Left lobe of liver (tissue), 2 donors: ENCODE results near the gene ZNF74. TPM values are rescaled to one million over a fixed set of nuclear protein-coding genes. Genes with fewer than 3 reads are reported as not detected.

Source experiments
- ATAC-seq: fragments of 200-7000 bp; cut with Tn5 transposase; one replicate; pipeline ENCODE4 v1.9.1; 2020; ENCODE audit warnings: mild to moderate bottlenecking, moderate library complexity
- DNase-seq: peaks from one replicate; pipeline ENCODE4 v3.0.0-alpha.2; 2020; ENCODE audit warnings: low spot score
- total RNA-seq: library from RNA; stranded (reverse); gene quantifications from one replicate; pipeline ENCODE4 v1.2.1, GENCODE V29; 2021
- donor health status: DM: no; HTN: no; CAD: no; lungs with moderate emphysema.
- donor health status: DM: no; HTN: yes; CAD: no.

ZNF74 gene
- total RNA-seq, 1 donor from 2014 or later, result 5.7 TPM

DNA sequence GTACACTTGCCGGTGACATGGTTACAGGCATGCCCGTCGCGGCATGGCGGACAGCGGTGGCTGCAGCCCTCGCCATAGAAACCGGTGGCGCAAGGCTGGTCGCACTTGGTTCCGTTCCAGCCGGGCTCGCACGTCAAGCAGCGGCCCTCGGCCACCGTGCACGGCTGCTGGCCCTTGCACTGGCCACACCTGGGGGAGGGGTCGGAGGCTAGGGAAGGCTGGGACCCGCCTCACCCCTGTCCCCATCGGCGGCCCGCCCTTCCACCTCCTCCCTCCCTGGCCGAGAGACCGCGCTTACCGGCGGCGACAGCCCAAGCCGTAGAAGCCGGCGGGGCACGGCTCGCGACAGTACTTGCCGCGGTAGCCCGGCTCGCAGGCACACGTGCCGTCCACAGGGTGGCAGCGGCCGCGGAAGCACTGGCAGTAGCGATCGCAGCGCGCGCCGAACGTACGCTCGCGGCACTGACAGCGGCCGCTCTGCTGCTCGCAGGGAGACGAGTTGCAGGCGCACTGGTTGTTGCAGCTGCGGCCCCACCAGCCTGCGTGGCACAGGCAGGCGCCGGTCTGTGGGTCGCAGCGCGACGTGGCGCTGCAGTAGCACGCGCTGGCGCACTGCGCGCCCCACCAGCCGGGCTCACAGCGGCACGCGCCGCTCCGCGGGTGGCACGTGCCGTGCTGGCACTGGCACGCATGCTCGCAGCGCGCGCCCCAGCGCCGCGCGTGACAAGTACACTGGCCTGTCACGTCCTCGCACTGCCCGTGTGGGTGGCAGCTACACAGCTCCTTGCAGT is 37.0 kb downstream of the ZNF74 start:
- DNase-seq (no peak), ATAC-seq (peak; percentile 85)

DNA sequence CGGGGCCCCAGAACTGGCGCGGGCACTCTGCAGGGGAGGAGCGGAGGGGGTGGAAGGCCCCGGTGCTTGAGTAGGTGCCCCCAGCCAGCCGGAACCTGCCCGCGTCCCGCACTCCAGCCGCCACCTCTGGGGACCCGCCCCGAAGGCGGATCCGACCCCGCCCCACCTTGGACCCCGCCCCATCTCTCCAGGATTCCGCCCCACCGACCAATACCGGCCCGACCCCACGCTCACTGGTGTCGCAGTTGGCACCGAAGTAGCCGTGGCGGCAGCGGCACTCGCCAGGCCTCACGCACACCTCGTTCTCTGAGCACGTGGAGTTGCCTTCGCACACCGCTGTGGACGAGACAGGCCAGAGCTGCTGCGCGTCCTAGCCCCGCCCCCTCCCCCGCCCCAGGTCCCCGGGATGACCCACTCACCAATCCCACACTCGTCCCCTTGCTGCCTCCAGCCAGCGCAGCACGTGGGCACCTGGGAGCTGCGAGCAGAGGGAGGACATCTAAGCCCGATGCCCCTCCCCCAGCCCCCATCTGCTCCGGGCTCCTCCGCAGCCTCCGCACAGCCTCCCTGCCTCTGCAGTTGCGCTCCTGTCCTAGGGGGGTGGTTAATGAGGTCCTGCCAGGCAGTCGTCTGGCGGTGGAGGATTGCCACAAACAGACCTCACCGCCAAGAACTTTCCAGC is 37.7 kb downstream of the ZNF74 start:
- ATAC-seq, result no peak
- DNase-seq, result no peak

DNA sequence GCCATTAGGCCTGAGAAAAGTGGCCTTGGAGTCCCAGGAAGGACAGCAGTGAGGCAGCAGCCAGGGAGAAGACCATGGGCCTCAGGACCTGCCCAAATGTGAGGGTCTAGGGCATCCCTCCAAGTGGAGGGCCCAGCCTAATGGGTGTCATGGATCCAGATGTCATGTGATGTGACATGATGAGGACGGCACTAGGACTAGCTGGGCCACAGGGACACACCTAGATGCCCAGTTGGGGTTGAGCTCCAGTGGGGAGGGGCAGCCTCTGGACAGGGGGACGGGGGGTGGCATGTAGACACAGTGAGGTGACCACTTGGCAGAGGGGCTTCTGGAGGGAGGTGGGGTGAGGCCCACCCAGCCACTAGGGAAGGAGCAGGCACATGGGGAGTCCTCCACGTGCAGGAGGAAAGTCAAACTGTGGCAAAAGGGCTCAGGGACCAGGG is 38.3 kb downstream of the ZNF74 start:
- ATAC-seq (no peak), DNase-seq (no peak)

DNA sequence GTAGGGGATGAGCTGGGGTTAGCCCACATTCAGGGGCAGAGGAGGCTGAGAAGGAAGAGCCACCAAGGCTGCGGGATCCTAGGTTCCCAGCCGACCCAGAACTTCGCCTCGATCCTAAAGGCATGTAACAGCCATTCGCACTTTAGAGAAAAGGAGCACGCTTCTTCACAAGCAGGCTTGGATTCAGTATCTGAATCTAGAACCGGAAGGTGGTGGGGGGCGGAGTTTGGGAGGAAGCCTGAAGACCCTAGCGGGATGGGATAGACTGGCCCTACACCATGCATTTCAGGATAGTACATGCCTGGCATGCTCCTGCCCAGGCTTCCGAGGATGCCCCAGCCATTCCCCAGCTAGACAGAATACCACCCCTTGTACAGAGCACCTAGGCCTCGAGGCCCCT is 39.2 kb downstream of the ZNF74 start:
- no peak for ATAC-seq
- no peak for DNase-seq

DNA sequence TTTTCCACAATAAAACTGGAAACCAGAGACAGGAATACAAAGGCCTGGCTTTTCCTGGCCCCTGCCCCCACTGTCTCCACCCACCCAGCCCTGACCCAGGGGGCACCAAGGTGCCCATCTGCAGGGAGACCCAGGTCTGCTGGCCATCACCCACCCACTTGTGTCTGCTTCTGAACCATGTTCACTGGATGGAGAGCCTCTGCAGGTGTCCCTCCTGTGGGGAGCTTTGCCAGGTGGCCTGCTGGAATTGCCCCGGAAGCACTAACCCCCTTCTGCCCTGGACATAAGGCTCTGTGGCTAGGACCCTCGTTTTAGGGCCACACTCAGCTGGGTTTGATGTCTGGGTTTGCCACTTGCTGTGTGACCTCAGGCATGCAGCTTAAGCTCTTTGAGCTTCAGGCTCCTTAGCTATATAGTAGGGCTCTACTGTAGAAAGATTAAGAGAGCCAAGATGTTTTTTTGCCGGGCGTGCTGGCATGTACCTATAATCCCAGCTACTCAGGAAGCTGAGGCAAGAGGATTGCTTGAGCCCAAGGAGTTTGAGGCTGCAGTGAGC is 39.8 kb downstream of the ZNF74 start:
- DNase-seq (no peak), ATAC-seq (no peak)

DNA sequence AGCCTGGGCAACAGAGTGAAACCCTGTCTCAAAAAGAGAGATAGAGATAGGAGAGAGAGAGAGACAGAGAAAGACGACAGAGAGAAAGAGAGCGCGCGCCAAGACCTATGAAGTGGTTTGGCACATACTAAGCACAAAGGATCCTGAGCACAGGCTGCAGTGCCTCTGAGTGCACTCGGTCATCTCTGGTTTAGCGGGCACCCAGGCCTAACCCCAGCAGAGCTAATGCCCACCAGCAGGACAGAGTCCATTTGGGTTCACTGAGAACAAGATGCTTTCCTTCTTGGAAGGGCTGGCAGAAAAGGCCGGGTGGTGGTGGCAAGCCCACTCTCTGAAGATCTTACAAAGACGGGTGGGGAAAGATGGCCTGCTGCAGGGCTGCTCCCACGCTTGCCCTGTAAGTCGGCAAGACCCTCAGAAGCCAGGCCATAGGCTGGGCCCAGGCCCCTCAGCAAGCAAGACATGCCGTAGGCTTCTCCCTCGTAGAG is 40.4 kb downstream of the ZNF74 start:
- ATAC-seq, result no peak
- no peak for DNase-seq

DNA sequence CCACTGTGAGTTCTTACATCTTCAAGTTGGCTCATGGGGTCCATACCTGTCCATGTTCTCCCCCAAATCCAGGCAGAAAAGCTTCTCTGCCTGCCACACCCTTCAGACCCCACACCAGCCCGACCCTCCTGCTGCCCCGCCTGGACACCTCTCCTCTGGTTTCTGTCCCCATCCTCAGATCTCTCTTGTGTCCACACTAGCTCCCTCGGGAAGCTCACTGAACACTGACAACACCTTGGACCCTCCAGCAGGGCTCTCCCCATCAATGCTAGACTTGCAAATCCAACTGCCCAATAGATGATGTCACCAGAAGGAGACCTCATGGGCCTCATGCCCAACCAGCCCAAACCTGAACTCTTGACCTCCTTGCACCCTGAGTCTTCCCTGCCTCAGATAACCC is 40.8 kb downstream of the ZNF74 start:
- DNase-seq (no peak), ATAC-seq (no peak)

DNA sequence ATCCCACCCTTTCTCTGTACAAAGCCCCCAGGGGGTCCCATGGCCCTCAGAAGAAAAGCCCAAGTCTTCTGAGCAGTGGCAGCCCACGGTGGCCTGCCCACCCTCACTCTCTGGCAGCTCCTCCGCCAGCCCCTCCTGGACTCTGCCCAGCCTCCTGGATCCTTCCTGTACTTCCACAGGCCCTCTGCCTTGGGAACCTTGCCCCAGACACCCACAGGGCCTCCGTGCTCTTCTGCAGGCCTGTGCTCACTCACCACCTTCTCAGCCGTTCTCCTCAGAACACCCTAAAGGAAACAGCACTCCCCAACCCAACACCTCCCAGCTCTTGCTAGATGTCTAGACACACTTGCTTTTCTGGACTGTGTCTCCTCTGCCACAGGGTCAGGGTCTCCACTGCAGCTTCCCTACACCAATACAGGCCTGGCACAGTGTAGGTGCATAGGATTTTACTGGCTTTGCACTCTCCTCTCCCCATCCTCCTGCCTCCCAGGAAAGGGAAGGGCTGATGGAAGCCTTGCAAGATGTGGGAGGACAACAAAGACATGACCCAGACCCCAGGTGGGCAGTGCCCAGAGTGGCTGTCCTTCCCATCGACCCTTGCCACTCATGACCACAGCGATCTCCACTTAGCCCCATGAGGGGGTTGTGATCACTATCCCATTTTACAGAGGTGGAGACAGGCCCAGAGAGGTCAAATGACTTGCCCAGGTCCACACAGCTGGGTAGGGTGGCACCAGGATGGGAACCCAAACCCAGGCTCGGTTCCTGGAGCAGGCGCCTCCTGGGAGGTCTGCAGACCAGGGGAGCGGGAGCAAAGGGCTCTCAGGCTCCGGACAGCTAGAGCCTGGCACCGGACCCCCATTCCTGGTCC is 41.7 kb downstream of the ZNF74 start:
- ATAC-seq (no peak), DNase-seq (no peak)

DNA sequence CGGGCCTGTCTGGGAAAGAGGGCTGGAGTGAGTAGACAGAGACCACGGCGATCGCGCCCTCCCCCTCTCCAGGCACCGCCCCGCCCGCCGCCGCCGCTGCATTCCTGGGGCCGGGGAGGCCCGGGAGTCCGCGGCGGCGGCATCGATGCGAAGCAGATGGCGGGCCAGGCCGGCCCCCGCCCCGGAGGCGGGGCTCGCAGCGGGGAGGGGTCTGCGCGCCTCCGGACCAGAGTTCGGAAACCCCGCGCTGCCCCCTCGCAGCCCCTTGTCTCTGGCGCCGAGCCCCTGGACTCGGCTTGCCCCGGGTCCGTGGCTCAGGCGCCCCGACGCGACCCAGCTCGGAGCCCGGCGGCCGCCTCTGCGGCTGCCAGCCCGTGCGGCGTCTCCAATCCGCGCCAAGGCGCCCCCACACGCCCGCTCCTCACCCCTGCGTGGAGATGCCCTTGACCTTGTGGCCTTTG is 42.4 kb downstream of the ZNF74 start:
- no peak for DNase-seq
- ATAC-seq, result no peak

DNA sequence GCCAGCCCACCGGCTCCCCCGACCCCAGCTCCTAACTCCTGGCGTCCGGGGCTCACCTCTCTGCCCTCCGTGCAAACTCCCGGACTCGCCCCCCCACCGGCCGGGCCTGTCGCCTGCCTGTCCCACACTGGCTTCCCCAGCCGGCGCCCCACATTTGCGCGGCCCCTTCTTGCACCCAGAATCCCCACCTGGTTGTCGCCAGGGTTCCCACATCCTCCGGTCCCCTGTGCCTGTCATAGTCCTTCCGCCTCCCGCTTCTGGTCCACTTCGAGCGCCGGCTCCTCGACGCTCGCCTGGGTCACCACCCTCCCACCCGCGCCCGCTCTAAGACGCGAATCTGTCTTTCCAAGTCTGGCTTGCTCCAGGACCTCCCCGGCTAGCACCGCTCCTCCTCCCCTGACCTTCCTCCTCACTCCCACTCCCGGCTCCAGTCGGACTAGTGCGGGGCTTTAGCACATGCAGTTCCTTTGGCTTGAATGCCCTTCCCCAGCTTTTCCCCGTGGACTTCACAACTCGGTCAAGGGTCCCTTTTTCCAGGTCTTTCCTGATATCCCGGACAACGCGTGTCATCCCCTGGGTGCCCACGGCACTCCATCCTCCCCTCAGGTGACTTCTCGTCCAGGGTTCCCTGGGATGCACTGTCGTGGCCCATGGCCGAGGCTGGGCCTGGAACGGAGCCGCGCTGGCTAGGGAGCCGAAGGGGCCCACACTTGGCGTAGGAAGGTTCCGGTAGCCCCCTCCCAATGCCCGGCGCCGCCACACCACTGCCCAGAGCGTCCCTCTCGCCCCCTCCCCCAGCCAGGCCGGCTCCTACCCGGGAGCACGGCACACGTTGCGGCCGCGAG is 43.0 kb downstream of the ZNF74 start:
- ATAC-seq (peak; percentile 9), DNase-seq (no peak)

DNA sequence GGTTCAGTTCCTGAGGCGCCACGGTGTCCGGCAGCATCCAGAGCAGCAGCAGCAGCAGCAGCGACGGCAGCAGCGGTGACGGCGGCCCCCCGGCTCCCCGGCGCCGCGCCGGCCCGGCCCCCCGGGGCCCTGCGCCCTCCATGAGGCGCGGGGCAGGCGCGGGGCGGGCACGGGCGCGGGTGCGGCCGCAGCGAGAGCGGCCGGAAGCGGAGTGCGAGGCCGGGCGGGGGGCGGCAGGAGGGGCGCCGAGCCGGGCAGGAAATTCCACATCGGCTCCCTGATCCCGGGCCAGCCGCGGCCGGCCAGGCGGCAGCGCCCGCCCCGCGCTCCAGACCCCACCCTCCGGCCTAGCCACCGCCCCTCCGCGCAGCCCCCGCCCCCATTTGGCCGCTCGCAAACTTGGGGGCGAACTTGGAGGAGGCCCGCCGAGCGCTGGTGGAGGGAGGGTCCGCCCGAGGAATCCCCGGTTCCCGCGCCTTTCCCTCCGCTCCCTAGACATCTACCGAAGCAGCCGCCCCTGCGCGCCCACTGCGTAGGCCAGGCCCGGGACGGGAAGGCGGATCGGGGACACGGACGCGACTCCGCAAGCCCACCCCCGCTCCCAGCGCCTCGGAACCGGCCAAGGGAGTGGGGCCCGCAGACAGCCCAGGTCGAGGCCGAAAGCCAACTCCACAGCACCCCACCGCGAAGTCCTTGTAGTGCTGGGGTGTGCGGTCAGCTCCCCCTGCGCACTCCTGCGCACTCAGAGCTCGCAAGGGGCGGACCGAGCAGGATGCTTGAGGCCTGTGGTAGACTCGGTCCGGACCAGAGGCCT is 43.9 kb downstream of the ZNF74 start, which contains the start of gene SCARF2:
SCARF2 (minus strand) TSS at position 213 of the 814 bp plus-strand sequence; CDS start at position 142, 71 bp downstream.
- peak; percentile 36 for ATAC-seq
- no peak for DNase-seq

DNA sequence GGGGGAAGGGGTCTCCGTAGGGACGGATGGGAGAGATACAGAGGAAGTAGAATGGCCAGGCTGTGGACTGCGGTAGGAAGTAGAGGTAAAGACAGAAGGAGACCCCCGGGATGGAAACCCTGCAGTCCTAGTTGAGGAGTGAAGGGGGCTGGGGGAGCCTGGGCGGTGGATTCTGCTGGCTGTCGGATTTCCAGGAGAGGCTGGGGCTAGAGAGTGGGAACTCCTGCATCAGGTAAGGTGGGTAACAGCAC is 44.4 kb downstream of the ZNF74 start:
- ATAC-seq (no peak), DNase-seq (no peak)

DNA sequence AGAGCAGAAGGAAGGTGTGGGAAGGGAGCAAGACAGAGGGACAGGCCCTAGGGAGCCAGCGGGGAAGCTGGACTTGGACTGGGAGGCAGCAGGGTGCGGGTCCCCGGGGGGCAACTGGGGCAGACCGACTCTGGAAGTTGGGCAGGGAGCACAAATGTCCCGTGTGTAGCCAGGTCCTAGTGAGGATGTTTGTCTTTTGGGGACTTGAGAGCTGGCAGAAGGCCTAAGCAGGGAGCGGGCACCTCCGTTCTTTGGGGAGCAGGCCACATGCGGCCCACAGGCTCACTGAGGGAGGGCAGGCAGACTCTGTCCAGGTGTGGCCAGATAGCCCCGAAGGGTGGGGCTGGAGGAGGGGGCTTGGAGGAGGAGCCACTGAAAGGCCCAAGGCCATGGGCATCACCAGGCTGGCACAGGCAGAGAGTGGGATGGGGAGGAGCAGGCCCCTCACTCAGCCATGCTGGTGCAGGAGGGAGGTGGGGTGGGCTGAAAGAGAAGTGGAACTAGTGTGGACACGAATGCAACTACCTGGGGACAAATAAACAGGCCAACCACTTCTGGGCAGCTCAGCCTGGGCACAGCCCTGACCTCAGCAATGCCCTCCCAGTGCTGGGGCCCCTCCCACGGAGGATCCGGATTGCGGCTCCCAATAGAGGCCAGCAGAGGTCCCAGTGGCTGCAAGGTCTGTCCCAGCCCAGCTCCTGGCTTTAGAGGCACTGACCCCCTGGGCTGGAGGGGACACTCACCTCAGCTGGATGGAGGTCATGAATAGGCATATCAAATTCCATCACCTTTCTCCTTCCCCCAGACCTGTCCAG is 44.9 kb downstream of the ZNF74 start:
- no peak for DNase-seq

DNA sequence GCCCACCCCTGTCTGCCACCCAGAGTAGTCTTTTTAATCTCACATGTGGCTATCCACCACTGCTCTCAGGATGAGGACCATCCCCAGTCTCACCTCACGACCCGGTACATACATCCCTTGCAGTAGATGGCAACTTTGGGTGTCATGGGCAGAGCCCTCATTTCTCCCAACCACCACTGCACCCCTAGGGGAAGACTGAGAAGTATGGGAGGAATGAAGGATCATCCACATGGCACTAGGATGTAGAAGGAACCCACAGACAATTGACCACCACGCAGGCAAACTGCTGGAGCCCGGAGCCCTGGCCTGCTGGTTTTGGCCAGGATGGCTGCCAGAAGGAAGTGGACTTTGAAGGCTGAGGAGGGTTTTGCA is 45.6 kb downstream of the ZNF74 start:
- DNase-seq (no peak), ATAC-seq (no peak)

More for the DNA sequence above, 44.9 kb downstream of the ZNF74 start:
- ATAC-seq, result peak; percentile 59

DNA sequence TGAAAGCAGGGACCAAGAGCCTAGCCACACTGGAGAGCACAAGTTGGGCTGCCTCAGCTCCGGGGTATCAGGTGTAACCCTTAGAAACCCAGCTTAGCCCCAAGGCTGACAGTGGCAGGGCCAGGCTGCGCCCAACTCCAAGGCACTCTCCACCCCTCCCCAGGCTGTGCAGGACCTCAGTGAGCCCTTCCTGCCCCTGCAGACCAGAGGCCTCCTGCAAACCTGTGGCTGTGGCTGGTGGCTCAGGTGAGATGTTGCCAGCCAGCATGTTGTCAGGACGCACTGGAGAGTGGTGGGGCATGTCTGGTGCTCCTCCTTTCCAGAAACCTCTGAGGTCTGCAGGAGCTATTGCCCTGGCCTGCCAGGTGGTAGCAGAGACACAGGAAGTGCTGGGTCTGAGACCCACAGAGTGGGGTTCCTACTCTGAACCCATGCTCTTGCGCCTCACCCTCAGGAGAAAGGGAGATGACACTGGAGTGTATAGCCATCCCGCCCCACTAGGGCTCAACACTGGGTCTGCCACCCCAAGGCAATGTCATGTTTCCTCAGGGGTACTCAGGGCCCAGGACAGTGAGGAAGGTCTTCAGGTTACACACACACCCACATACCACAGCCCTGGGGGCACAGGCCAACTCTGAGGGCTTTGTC is 46.1 kb downstream of the ZNF74 start:
- DNase-seq (no peak), ATAC-seq (no peak)

DNA sequence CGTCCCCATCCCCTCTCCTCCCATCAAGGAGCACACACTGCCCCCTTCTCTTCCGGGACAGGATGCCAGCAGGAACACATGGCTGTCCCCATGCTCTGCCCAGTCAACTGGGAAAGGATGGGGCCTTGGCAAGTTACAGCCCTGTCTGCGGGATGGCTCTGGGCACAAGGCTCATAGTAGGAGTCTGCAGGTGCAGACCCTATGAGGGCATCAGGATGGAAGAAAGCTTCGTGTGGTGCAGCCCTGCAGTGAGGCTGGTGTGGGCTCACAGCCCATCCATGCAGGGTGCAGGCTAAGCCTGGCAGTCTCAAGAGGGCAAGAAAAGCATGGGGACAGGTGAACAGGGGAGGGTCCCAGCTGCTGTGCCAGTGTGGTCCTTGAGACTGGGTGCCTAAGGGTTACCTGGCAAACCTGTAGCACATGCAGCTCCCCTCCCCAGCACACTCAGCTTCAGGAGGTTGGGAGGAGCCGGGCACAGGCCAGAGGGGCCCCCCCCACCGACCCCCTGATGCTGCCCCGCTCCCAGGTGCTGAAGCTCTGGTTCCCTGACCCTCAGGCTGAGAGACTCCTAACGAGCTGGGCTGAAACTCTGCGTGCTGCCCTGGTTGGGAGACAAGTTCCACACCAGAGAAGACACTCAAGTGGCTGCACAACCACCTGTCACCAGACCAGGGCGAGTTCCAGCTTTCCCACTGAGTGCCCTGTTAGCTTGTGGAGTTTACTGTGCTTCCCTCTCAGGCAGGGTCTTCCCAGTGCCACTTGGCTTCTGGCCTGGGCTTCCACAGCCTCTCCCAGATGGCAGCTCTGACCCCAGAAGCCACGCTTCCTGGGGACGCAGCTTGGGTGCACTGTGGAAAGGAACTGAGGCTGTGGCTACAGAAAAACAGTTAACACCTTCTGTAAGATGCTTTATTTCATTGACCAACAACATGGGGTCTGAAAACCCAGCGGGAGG is 47.0 kb downstream of the ZNF74 start:
- ATAC-seq, result no peak
- DNase-seq, result no peak
